ENCODE data around the gene TSPAN9.

DNA sequence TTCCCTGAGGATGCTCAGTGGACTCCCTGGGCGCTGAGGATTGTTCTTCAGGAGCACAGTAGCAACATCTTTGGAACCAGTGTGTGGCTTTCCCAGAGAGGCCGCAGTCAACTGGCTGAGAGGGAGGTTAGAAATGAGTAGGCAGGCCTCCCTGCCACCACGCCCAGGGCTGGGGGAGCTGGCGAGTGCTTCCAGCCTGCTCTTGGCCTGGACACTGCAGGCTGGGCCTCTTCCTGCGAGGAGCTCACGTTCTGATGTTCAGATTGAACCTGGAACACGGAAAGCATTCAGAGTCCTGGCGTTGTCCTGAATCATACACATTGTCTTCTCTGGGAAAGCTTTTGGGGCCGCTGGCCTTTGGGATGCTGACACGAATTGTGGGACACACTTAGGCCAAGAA lies 15.6 kb downstream of the TSPAN9 start:
- TF ChIP-seq EZH2 (IDR thresholded peaks at IDR 0.05; ENCODE audit: borderline replicate concordance, control insufficient read depth, low read depth, low read length): no peak
- TF ChIP-seq EP300 (IDR thresholded peaks at IDR 0.05; ENCODE audit: borderline replicate concordance in 1 of 2, control insufficient read depth in 1 of 2, low read depth in 2 of 2, low read length in 2 of 2): no peak
- TF ChIP-seq POLR2A (IDR thresholded peaks at IDR 0.05; ENCODE audit: low read depth, low read length): no peak
- no peak for TF ChIP-seq RAD21 (IDR thresholded peaks at IDR 0.05; ENCODE audit: insufficient read depth, low read depth, low read length)
- TF ChIP-seq CBFB (IDR thresholded peaks at IDR 0.05; ENCODE audit: low read depth): no peak
- TF ChIP-seq, protein P1, sequence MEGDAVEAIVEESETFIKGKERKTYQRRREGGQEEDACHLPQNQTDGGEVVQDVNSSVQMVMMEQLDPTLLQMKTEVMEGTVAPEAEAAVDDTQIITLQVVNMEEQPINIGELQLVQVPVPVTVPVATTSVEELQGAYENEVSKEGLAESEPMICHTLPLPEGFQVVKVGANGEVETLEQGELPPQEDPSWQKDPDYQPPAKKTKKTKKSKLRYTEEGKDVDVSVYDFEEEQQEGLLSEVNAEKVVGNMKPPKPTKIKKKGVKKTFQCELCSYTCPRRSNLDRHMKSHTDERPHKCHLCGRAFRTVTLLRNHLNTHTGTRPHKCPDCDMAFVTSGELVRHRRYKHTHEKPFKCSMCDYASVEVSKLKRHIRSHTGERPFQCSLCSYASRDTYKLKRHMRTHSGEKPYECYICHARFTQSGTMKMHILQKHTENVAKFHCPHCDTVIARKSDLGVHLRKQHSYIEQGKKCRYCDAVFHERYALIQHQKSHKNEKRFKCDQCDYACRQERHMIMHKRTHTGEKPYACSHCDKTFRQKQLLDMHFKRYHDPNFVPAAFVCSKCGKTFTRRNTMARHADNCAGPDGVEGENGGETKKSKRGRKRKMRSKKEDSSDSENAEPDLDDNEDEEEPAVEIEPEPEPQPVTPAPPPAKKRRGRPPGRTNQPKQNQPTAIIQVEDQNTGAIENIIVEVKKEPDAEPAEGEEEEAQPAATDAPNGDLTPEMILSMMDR (IDR thresholded peaks at IDR 0.05 in 2 of 3, conservative IDR thresholded peaks at IDR 0.05 in 1 of 3; ENCODE audit: control insufficient read depth in 2 of 3, extremely low read depth in 1 of 3, insufficient read depth in 1 of 3, low read depth in 3 of 3, low read length in 3 of 3): no peak
- no peak for TF ChIP-seq ESRRA (IDR thresholded peaks at IDR 0.05; ENCODE audit: low read length)
- TF ChIP-seq TAF1 (IDR thresholded peaks at IDR 0.05; ENCODE audit: borderline replicate concordance, low read depth, low read length): no peak
- TF ChIP-seq YY1 (IDR thresholded peaks at IDR 0.05; ENCODE audit: low read depth, low read length): no peak
- TF ChIP-seq ZBTB33 (IDR thresholded peaks at IDR 0.05): no peak
- TF ChIP-seq, protein P2, sequence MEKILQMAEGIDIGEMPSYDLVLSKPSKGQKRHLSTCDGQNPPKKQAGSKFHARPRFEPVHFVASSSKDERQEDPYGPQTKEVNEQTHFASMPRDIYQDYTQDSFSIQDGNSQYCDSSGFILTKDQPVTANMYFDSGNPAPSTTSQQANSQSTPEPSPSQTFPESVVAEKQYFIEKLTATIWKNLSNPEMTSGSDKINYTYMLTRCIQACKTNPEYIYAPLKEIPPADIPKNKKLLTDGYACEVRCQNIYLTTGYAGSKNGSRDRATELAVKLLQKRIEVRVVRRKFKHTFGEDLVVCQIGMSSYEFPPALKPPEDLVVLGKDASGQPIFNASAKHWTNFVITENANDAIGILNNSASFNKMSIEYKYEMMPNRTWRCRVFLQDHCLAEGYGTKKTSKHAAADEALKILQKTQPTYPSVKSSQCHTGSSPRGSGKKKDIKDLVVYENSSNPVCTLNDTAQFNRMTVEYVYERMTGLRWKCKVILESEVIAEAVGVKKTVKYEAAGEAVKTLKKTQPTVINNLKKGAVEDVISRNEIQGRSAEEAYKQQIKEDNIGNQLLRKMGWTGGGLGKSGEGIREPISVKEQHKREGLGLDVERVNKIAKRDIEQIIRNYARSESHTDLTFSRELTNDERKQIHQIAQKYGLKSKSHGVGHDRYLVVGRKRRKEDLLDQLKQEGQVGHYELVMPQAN (conservative IDR thresholded peaks at IDR 0.05): no peak
- TF ChIP-seq CEBPB (IDR thresholded peaks at IDR 0.05; ENCODE audit: borderline replicate concordance in 1 of 2, low read depth in 2 of 2, low read length in 2 of 2): no peak
- TF ChIP-seq NFIC (IDR thresholded peaks at IDR 0.05; ENCODE audit: low read depth, low read length): no peak
